ENCODE data around the gene BAG1. TPM values are rescaled to one million over a fixed set of nuclear protein-coding genes. Genes with fewer than 3 reads are reported as not detected.

BAG1 gene
- total and polyA plus RNA-seq, 12 donors = 71.9 to 159 (median 132) TPM

DNA sequence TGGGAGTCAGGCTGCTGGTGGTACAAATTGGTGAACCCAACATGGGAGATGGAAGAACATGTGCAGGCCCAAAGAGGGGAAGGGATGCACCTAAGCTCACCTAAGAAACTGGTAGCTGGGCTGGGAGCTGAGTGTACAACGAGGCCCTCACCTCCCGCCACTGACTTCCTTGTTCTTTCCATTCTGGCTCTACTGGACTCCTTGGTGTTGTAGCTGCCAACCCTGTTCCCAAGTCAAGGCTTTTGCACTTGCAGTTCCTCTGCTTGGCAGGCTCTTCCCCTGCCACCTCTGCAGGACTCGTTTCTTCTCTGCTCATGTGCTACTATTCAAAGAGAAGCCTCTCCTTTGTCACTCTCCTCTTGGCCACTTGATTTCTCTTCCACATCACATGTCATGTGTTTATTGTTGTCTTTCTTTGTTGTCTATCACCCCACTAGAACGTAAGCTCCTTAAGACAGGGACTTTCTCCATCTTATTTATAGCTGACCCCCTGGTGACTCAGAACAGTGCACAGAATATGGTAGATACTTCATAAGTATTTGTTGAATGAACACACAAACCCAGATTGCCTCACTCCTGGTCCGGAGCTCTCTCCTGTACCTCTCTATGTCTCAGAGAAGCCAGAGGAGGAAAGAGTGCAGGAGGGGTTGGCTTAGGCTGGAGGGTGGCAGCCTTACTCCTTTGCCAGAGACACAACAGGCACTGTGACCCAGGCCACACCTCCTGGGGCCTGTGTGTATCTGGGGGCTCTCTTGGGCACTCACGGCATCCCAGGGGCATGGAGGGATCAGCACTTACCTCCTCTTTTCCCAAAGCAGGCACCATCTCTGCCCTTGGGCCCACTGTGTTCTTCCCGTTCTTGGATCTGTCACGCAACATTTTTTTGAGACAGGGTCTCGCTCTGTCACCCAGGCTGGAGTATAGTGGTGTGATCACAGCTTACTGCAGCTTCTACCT is 29.7 kb downstream of the BAG1 start:
- TF ChIP-seq CTCF (IDR thresholded peaks at IDR 0.05) = no peak
- Histone ChIP-seq H3K27ac (no peak overlapping the region), H3K9me3 (no peaks in the 10 kb centered on the region), H3K4me3 (no peak overlapping the region), H3K36me3 (no peaks in the 10 kb centered on the region), H3K27me3 (no peaks in the 10 kb centered on the region), H3K4me1 (peaks cover 0 to 8% (median 4%) of the 10 kb centered on the region in 9 donors)
- intact Hi-C loops (cut with DNase I) = no loop called here
- 78 to 82% methylated on average over 9 of the region's 9 CpGs for WGBS, 2 donors
- no peak for DNase-seq
- no peak for ATAC-seq

DNA sequence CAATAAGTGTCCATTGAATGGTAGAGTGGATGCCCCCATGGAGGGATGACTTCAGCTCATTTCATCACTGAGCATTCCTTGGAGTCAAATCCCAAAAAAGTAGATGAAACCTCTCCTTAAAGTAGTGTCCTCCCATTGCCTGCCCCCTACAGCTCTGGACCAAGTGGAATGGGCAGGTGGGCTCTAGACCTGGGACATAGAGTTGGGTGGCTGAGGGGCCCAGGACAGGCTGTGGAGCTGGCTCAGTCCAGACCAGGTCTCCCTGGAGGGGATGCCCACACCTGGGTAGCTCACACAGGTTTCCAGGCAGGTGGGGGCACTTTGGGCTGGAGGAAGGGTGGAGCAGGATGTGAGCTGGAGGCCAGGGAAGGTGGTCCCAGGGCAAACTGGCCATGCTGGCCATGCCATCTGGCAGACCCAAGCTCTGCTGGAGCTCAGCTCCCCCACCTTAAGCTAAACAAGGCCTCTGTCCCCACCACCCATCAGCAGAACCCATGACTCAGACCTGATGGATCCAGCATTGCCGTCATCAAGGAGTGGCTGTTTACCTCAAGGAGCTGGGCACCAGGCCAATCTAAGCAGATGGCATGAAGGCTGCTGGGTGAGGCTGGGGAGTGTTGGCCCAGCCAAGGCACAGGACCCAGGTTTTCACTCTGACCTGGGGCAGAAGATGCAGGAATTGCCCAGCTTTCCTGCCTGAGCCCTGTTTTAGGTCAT is 30.7 kb downstream of the BAG1 start:
- no peak overlapping the region for H3K27ac ChIP-seq
- H3K27me3 ChIP-seq = no peaks in the 10 kb centered on the region
- intact Hi-C loops (cut with DNase I) = no loop called here
- H3K4me1 ChIP-seq = no peaks in the 10 kb centered on the region
- H3K4me3 ChIP-seq = no peak overlapping the region
- no peak for TF ChIP-seq CTCF (IDR thresholded peaks at IDR 0.05)
- ATAC-seq (no peak), DNase-seq (no peak)
- WGBS, 2 donors = 40 to 53% methylated on average over 1 of the region's 1 CpG
- H3K36me3 ChIP-seq = no peaks in the 10 kb centered on the region
- no peaks in the 10 kb centered on the region for H3K9me3 ChIP-seq

- Histone ChIP-seq H3K36me3 (no peaks in the 10 kb centered on the region), H3K27ac (no peak overlapping the region), H3K4me1 (no peaks in the 10 kb centered on the region), H3K4me3 (no peak overlapping the region), H3K27me3 (no peaks in the 10 kb centered on the region), H3K9me3 (no peaks in the 10 kb centered on the region)
- DNase-seq (no peak), ATAC-seq (no peak)
- TF ChIP-seq CTCF (IDR thresholded peaks at IDR 0.05) = no peak
- intact Hi-C loops (cut with DNase I) = no loop called here
- WGBS, 2 donors = 91 to 94% methylated on average over 6 of the region's 6 CpGs
Observed at GRCh38 chr9:33232815-33233214, 31.7 kb downstream of the BAG1 start.

DNA sequence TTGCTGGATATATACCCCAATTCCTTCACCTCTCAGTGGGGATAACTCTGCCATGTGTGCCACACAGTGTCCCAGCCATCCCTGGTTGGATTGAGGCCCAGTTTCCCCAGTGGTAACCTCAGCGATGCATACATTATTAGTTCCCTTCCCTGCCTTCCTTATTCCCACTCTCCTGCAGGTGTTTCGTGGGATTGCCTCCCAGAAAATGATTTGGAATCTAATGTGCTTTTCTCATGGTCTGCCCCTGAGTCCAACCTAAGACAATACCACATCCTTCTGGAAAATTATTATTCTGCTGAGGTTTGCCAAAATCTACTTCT is 32.9 kb downstream of the BAG1 start:
- intact Hi-C loops (cut with DNase I) = no loop called here
- ATAC-seq = no peak

More for the DNA sequence above, 32.9 kb downstream of the BAG1 start:
- H3K9me3 ChIP-seq = no peaks in the 10 kb centered on the region
- 88 to 90% methylated on average over 2 of the region's 2 CpGs for WGBS, 2 donors
- DNase-seq = no peak
- no peaks in the 10 kb centered on the region for H3K4me1 ChIP-seq
- H3K36me3 ChIP-seq = no peaks in the 10 kb centered on the region
- H3K27ac ChIP-seq = no peak overlapping the region
- no peaks in the 10 kb centered on the region for H3K27me3 ChIP-seq
- TF ChIP-seq CTCF (IDR thresholded peaks at IDR 0.05) = no peak
- no peak overlapping the region for H3K4me3 ChIP-seq

Measured in heart right ventricle (tissue), 16 donors.